DND-41 (cell line): ENCODE measurements around the gene GAB1.

Experiments used
- ATAC-seq: fragments of 200-7000 bp; cut with Tn5 transposase; 3 replicates; pipeline ENCODE4 v1.9.1; 2021; ENCODE audit warnings: low read depth; ENCODE audit not compliant: insufficient read depth
- DNase-seq: peaks from one replicate; pipeline ENCODE4 v3.0.0-alpha.2; 2020
- H2AFZ ChIP-seq: 2 replicates; pipeline ENCODE4 v1.6.0; 2012; ENCODE audit warnings: low read depth, low read length
- H3K27ac ChIP-seq: 2 replicates; pipeline ENCODE4 v1.5.1; 2012; ENCODE audit warnings: low read length, inconsistent platforms
- H3K27me3 ChIP-seq: fragments of 200-600 bp; sonication (generic); 2 replicates; pipeline ENCODE4 v1.6.0; 2012; ENCODE audit warnings: low read length, mild to moderate bottlenecking, inconsistent platforms; ENCODE audit not compliant: insufficient read depth, poor library complexity
- H3K36me3 ChIP-seq: 2 replicates; pipeline ENCODE4 v1.5.1; 2012; ENCODE audit warnings: low read length, inconsistent platforms; ENCODE audit not compliant: insufficient read depth
- H3K4me1 ChIP-seq: 2 replicates; pipeline ENCODE4 v1.5.1; 2012; ENCODE audit warnings: mild to moderate bottlenecking, low read length; ENCODE audit not compliant: insufficient read depth
- H3K4me2 ChIP-seq: 2 replicates; pipeline ENCODE4 v1.6.0; 2012; ENCODE audit warnings: mild to moderate bottlenecking, moderate library complexity, low read length, inconsistent platforms; ENCODE audit not compliant: insufficient read depth
- H3K4me3 ChIP-seq, 2 experiments: fragments of 200-600 bp in 1 of 2; shearing (Covaris generic) in 1 of 2; 2 replicates each; pipeline ENCODE4 v1.5.1; 2012 to 2016; ENCODE audit warnings: inconsistent platforms in 2 of 2, low read length in 2 of 2, mild to moderate bottlenecking in 2 of 2, low read depth in 1 of 2, moderate library complexity in 1 of 2
- H3K79me2 ChIP-seq: 2 replicates; pipeline ENCODE4 v1.6.0; 2012; ENCODE audit warnings: low read length, inconsistent platforms; ENCODE audit not compliant: insufficient read depth
- H3K9ac ChIP-seq: 2 replicates; pipeline ENCODE4 v1.6.0; 2012; ENCODE audit warnings: low read depth, mild to moderate bottlenecking, inconsistent platforms, low read length, moderate library complexity
- H3K9me3 ChIP-seq: 2 replicates; pipeline ENCODE4 v1.5.1; 2012; ENCODE audit warnings: low read length, moderate library complexity, mild to moderate bottlenecking, inconsistent platforms; ENCODE audit not compliant: insufficient read depth, severe bottlenecking
- H4K20me1 ChIP-seq: 2 replicates; pipeline ENCODE4 v1.6.0; 2012; ENCODE audit warnings: low read length; ENCODE audit not compliant: insufficient read depth
- EZH2 ChIP-seq: IDR thresholded peaks from 3 replicates; pipeline ENCODE4 v1.6.1; 2012; ENCODE audit warnings: borderline replicate concordance, low read depth, mild to moderate bottlenecking, moderate library complexity, low read length, inconsistent platforms; ENCODE audit not compliant: severe bottlenecking
- TF ChIP-seq, protein P1 (sequence below): IDR thresholded peaks from 2 replicates; pipeline ENCODE4 v1.5.1; 2012; ENCODE audit warnings: borderline replicate concordance, low read length, moderate library complexity, mild to moderate bottlenecking; ENCODE audit not compliant: poor library complexity, severe bottlenecking; ENCODE audit errors: extremely low read depth

The GAB1 gene

DNA sequence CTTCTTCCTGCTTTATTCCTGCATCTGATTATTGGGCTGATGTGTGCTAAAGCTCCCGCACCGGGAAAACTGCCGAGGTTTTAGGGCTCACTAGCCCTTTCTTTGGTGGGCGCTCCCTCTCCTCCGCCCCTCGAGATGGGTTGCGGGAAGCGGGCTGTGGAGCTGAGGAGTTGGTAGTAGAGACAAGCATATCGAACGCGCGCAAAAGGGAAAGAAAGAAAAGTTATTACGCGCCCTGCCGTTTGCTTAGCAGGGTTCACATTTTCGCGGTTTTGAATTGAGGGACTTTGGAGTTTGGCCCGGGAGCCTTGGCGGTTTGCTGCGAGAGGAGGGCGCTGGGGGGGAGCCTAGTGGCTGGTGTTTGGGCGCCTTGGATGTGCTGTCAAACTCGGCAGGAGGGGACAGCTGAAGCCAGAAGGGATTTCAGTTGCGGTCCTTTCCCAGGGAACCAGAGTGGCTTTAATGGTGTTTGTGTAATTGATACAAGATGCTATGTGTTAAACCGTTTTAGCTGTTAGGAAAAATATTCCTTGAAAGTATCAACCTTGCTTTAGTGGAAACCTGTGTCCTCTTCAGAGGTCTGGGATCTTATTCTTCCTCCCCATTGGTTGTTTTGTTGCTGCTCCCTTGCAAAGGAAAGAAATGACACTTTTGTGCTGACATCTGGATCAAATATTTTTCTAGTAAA is 1.1 kb downstream of the GAB1 start:
- H3K36me3 ChIP-seq: no peaks in the 10 kb centered on the region
- peak overlapping the region; percentile 46 to 78; a peak in 3 of 4 replicates for H3K4me3 ChIP-seq
- H3K4me1 ChIP-seq: peaks cover 24% of the 10 kb centered on the region
- H3K4me2 ChIP-seq: peak overlapping the region; percentile 99
- H3K79me2 ChIP-seq: no peaks in the 10 kb centered on the region
- no peaks in the 10 kb centered on the region for H3K9me3 ChIP-seq
- H3K27me3 ChIP-seq: peaks cover 71% of the 10 kb centered on the region
- peak; percentile 51 for DNase-seq
- H3K9ac ChIP-seq: peak overlapping the region; percentile 53; the same call in 1 of the 2 replicates
- ATAC-seq: peak; percentile 36
- TF ChIP-seq, protein P1, sequence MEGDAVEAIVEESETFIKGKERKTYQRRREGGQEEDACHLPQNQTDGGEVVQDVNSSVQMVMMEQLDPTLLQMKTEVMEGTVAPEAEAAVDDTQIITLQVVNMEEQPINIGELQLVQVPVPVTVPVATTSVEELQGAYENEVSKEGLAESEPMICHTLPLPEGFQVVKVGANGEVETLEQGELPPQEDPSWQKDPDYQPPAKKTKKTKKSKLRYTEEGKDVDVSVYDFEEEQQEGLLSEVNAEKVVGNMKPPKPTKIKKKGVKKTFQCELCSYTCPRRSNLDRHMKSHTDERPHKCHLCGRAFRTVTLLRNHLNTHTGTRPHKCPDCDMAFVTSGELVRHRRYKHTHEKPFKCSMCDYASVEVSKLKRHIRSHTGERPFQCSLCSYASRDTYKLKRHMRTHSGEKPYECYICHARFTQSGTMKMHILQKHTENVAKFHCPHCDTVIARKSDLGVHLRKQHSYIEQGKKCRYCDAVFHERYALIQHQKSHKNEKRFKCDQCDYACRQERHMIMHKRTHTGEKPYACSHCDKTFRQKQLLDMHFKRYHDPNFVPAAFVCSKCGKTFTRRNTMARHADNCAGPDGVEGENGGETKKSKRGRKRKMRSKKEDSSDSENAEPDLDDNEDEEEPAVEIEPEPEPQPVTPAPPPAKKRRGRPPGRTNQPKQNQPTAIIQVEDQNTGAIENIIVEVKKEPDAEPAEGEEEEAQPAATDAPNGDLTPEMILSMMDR: peak; percentile 4
- TF ChIP-seq EZH2: peak; percentile 60
- H4K20me1 ChIP-seq: no peaks in the 10 kb centered on the region; the same call in 1 of the 2 replicates
- peak overlapping the region; percentile 75 for H2AFZ ChIP-seq
- H3K27ac ChIP-seq: no peak overlapping the region

DNA sequence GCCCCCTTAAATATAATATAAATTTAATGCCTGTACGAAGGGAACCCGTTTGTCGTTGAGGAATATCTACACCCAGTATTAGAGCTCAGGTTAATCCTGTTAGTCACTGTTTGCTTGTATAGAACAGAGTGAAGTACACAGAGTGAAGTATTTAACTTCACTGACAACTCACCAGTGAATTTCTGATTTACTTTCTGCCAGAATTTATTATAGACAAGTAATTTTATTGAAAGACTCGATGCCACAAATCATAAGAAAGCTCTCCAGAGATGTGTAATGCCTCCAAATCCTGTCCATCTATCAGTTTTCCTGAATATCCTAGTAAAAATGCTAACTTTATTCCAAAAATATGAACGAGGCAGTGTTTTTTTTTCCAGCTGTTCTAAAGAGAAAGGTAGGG is 1.6 kb downstream of the GAB1 start:
- ATAC-seq: no peak
- Histone ChIP-seq H3K27ac (no peak overlapping the region), H3K27me3 (peaks cover 71% of the 10 kb centered on the region), H3K4me3 (no peak overlapping the region), H3K79me2 (no peaks in the 10 kb centered on the region), H4K20me1 (no peaks in the 10 kb centered on the region; the same call in 1 of the 2 replicates), H3K36me3 (no peaks in the 10 kb centered on the region), H3K9ac (no peak overlapping the region), H3K4me1 (peaks cover 24% of the 10 kb centered on the region), H3K4me2 (no peak overlapping the region), H3K9me3 (no peaks in the 10 kb centered on the region), H2AFZ (no peak overlapping the region)
- TF ChIP-seq, protein P1: no peak
- TF ChIP-seq EZH2: no peak
- DNase-seq: no peak

DNA sequence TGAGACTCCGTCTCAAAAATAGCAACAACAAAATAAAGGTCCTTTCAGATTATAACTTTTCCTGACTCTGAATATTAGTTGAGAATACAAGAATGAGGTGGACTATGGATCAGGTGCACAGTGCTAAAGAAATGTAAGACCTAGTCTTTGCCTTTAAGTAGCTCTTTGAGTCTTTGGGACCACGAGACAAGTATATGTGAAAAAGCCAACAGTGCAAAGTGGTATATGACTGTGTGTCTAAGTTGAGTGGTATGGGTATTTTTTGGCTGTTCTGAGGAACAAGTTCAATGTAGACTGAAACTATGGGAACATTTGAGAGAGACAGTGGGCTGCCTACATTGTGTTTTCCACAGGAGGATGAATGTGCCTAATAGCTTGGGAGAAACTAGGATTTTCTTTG is 2.8 kb downstream of the GAB1 start:
- H3K4me3 ChIP-seq: no peak overlapping the region
- ATAC-seq (no peak), DNase-seq (no peak)
- H3K9me3 ChIP-seq: no peaks in the 10 kb centered on the region
- H3K27ac ChIP-seq: no peak overlapping the region
- H3K9ac ChIP-seq: no peak overlapping the region
- H3K36me3 ChIP-seq: no peaks in the 10 kb centered on the region
- H3K4me2 ChIP-seq: no peak overlapping the region
- H3K4me1 ChIP-seq: peaks cover 24% of the 10 kb centered on the region
- peaks cover 73% of the 10 kb centered on the region for H3K27me3 ChIP-seq
- H2AFZ ChIP-seq: no peak overlapping the region
- H3K79me2 ChIP-seq: no peaks in the 10 kb centered on the region
- no peaks in the 10 kb centered on the region; the same call in 1 of the 2 replicates for H4K20me1 ChIP-seq
- TF ChIP-seq, protein P1: no peak
- TF ChIP-seq EZH2: no peak
